Globus pallidus (tissue), 1 donor: ENCODE measurements around the gene COL28A1.
A peak's percentile ranks its signal among the peaks of the same experiment; 100 is the strongest.
"Not testable (repeated sequence)": the region's sequence is repeated elsewhere in the genome, so short reads cannot be mapped to it uniquely, and the experiment has no call there.

ENCODE experiments used
- DNase-seq: peaks from one replicate; pipeline ENCODE4 v3.0.0-alpha.2; 2015; ENCODE audit warnings: low spot score

COL28A1 gene

DNA sequence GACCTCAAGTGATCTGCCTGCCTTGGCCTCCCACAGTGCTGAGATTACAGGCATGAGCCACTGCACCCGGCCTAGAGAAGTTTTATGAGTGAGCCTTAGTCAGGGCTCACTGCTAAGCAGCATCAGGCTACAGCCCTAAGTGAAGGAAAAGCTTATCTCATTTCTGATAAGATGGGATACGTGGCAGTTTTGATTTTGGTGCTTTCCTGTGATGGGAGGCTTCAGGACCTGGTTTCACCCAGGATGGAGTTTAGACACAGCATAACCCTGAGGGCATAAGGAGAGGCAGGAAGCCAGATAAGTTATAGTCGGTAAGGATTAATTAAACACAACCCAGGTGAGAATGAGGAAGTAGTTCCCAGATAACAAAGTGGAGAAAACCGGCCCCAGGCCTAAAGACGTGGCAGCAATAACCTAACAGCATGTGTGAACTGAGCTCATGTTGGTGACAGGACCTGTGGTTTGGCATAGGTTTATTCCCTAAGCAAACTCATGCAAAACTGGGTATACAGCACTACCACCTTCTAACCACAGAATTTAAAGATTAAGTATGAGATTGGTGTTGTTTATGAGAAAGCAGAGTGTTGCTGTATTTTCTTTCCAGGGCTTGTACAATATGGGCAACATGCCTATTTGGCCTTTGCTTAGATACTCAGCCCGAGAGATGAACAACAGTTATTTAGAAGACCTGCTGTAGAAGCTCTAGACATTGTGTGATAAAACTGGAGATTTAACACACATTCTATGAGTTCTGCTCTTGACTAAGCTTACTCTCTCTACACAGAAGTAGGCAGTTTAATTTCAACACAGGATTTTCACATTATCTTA lies 119.4 kb downstream of the COL28A1 start:
- DNase-seq, result no peak

DNA sequence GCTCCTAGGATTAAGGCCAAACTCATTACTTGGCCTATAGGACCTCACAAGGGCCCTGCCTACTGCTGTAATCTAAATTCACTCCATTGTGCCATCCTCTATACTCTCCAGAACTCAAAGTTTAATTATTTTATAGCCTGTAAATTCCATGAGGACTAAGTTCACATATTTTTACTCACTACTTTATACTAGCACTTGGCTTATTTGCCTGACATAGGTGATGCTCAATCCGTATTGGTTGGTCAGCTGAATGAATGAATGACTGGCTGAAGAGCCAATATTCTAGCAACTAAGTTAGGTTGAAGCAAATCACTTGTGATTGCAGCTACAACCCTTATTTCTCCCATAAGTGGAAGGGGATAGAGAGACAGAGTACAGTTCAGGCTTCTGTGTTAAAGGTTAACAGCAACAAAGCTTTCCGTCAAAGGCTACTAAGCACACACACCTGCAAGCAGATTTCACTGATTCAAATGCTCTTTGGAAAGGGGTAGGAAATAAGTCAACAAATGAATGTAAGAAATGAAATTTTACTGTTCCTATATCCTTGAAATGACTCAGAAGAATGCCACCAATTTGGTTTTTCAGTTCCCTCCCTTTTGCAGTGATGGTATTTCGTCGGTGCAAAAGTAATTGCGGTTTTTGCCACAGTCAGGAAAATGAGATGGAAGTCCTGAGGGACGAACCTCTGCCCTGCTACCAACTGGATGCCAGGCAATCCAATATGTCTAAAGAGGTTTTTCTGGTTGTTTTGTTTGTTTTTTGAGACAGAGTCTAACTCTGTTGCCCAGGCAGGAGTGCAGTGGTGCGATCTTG lies 120.7 kb downstream of the COL28A1 start:
- DNase-seq, result no peak

DNA sequence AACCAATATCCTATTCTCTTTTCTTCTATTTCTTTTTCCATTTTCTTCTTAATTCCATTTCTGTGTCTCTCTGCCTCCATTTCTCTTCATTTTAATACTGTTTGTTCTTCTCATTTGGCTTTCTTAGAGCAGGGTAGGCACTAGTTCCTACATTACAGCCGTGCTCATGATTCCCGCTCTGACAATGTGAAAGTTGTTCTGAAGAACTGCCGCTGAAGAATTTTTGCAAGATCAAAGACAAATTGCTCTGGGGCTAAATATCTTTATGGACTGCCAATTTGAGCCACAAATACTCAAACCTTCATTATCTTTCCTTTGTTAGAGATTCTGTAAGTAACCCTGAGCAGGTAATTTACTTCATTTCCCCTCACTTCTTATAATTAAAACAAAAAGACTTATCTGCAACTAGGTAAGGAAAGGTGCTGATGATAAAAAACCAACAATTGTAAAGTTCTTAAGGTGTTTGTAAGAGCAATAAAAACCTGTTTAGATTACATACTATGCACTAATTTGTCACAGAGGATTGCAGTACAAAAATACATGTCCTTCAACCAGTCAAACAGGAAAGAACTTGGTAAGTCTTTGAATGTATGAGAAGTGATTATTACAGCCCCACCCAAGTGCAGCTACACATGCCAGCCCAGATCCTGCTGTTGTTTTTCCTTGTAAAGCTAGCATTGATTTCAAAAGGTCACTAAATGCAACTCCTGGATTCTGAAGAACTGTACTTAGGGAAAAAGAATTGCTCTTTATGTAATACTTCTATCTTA lies 127.5 kb downstream of the COL28A1 start:
- DNase-seq, result no peak

DNA sequence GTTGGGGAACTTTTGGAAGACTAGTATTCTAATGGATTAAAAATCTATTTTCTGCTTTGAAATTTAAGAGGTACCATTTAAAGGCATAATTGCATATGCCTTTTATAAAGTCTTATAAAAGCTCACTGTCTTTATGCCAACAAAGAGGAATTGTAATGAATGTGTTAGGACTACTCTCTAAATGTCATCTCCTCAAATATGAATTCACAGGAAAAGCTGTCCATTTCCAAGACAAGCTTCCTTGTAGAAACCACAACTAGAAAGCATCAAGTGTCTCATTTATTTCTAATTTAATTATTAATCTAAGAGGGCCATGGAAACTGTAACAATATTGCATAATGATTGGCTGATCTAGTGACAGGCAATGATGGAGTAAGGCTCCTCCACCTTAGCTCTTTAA lies 130.2 kb downstream of the COL28A1 start:
- DNase-seq, result no peak

DNA sequence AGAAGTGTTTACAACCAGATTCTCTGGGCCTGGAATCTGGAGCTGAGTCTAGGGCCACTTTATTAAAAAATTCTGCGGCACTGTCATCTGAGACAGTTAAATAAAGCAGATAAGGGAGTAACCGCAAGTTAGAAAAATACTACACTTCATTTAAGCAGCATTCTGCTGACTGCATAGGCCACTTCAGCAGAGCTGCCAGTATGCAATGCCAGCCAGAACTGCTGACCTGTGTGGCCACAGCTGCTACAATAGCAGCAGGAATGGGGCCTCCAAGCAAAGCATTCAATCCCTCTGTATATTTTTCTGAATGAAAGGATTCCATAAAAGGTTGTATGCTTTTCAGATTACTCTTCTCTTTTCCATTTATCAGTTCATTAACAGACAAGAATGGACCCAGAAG lies 136.0 kb downstream of the COL28A1 start:
- no peak for DNase-seq

DNA sequence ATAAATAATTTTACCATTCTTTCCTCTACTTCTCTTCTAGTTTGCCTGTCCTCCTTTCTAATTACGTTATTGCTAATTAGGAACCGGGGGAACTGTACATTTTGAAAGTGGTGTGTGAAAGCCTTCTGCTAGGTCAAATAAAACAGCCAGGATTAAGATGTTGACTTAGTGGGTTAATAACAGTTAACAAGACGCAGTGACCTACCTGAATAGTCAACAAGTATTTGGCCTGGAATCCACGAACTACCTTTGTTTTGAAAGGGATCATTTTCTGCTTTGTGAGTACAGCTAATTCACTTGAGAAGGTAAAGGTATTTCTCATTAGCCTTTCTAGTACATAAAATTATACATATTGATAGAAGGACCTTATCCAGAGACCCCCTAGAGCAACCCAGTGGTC lies 139.9 kb downstream of the COL28A1 start:
- no peak for DNase-seq

DNA sequence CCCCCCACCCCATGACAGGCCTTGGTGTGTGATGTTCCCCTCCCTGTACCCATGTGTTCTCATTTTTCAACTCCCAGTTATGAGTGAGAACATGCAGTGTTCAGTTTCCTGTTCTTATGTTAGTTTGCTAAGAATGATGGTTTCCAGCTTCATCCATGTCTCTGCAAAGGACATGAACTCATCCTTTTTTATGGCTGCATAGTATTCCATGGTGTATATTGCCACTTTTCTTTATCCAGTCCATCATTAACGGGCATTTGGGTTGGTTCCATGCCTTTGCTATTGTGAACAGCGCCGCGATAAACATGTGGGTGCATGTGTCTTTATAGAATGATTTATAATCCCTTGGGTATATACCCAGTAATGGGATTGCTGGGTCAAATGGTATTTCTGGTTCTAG lies 147.5 kb downstream of the COL28A1 start:
- DNase-seq, result not testable (repeated sequence)

DNA sequence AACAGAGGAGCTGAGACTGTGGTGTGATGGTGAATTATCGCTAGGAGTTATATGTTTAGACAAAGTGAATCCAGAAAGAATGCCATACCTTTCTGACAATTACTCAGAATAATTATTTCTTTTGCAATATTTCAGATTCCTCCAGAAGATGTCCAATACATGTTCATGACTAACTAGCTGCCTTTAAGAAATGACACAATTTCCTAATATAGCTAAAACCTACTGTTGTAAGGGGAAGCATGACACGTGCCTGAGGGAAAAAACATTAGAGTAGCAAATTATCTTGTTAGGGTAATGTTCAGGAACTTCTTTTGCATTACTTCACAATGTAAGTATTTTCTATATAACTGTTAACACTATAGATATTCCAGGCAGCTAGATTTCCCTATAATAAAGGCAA lies 150.3 kb downstream of the COL28A1 start:
- no peak for DNase-seq

DNA sequence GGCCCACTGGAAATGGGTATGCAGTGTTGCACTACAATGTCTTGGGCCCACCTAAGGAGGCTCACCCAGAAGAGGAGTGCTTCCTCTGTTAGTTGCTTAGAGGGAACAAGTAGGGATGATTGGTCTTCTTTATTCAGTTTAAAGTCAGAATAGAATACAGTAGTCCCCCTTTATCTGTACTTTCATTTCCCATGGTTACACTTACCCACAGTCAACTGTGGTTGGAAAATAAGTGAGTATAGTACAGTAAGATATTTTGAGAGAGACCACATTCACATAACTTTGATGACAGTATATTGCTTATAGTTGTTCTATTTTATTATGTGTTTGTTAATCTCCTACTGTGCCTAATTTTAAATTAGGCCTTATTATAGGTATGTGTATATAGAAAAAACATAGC lies 151.4 kb downstream of the COL28A1 start:
- no peak for DNase-seq

DNA sequence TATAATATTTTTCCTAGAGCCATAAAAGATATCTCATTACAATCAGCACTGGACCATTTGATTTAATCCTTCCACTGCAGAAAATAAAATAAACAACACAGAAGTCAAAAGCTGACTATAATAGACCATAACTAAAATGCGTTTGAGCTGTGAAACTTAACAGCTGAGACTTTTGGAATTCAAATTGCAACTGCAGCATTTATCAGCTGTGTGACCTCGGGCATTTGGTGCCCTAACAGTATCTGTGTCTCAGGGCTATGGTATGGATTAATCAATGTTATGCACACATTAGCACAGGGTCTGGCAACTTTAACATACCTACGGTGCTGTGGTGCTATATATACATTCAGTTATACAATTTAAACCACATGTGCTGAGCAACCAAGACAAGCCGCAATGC lies 160.1 kb downstream of the COL28A1 start:
- DNase-seq, result no peak

DNA sequence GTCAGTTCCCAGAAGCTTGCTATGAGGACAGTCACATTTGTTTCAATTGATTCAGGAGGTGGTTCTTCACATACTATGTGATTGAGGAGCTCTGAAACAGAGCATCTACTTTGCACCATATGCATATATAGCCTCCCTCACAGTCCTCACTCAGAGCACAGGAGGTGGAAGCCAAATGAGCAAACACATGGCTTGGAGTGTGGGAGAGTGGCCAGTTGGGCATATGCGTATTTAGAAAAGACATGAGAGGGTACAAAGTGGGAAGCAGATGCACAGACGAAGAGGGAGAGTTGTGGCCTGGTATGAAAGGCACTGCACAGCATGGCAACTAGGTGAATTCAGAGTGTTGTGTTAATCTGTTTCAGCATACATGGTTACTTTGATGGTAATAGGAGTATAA lies 165.6 kb downstream of the COL28A1 start:
- no peak for DNase-seq

DNA sequence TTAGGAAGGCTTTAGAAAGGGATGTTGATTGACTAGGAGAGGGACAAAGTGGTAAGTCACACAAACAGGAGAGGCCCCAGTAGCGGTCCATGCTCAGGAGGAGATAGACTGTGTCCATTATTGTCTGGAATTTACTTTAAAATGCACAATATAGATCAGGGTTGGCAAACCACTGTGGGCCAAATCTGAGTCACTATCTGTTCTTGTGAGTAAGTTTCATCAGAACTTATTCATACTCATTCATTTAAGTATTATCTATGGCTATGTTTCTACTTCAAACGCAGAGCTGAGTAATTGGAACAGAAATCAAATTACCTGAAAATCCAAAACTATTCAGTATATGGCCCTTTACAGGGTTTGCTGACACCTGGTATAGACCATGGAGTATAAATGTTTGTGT lies 166.5 kb downstream of the COL28A1 start:
- no peak for DNase-seq

DNA sequence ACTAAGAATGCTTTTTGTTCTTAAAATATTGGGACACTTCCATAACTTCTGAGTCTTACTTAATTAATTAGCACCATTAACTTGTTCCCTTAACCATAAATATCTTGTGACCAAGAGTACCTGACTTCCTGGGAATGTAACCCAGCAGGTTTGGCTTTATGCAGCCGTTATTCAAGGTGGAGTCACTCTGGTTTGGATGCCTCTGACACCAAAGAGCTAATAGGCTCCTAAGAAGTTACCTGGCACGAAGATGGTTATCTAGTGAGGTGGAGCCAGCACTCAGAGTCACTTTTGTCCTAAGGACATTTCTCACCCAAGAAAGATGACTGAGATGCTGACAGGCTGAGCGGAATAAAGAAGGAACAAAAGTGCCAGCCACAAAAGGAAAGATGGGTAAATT lies 181.0 kb downstream of the COL28A1 start:
- DNase-seq, result no peak

DNA sequence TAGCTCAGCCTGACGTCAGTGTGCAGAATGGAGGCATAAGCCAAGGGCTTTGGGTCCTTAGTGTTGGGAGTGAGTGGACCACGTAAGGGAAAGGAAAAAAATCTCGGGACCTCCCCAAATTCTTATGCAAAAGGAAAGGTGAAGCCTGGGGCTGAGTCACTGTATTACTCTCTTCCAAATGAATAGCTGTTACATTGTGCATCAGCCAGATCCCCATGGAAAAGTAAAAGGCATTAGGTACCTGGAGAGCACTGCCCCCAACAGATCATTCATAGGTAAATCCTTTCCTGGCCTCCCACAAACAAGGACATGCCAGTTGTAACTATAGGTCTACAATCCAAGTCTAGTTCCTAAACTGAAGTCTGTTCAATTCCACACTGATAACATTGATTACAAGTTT lies 182.8 kb downstream of the COL28A1 start:
- peak; percentile 4 for DNase-seq

DNA sequence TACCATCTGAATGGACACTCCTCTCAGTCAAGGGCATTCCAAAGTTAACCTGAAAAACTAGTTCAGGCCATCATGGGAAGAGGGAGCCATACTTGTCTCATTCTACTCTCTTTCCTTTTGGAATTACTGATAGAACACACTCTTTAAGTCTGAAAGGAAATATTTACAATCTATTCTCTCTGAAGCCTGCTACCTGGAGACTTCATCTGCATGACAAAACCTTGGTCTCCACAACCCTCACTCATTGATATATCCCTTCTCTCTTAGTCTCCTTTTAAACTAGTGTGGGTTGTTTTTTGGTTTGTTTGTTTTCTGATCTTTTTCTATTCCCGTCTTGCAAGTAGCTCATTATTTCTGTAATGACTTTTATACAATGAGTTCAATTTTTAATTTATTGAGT lies 183.8 kb downstream of the COL28A1 start:
- DNase-seq, result no peak

DNA sequence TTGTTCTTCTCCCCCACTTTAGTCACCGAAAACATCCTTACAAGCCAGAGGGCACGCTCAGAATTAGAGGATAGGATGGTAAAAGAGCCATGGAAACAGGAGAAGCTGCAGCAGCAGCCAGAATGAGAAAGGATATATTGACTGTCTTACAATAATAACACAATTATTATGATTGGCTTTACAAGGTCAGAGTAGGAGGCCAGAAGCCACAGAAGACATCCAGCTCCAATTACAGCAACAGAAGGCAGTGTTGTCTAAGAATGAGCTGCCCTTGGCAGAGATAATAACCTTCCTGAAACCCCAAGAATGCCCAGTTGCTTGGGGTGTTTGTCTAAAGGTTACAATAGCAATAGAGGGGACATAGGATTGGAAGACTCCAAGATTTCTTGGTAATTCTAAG lies 184.5 kb downstream of the COL28A1 start:
- DNase-seq, result no peak

DNA sequence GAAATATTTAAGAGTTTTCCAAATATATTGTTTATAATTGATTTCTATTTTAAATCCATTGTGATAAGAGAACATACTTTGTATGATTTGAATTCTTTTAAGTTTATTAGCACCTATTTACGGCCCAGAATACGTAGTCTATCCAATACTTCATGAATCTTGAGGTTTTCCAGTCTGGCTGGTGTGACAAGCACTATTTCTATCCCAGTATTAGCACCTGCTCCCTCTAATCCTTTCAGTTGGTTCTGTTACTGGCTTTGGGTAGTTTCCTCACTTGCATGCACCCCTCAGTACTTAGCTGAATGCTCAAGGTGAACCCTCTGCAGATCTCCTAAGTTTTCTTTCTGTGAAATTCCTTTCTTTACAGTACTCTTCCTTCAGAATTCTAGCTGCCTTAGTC lies 186.5 kb downstream of the COL28A1 start:
- no peak for DNase-seq

DNA sequence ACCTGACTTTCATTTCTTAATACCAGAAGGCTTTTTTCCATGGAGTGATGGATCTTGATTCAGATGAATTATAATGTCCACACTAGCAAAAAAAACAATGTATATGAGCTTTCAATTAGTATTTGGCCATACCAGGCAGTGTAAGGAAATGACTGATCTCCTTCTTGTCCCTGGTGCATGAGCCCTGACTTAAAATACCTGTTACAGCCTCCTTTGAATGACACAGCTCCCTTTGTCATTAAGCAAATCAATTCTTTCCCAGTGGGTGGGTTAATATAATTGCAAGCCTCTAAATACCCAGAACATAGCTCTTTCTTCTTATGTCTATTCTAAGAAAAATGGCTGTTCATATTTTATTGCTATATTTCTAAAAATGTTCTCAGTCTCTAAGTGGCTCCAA lies 188.6 kb downstream of the COL28A1 start:
- no peak for DNase-seq

DNA sequence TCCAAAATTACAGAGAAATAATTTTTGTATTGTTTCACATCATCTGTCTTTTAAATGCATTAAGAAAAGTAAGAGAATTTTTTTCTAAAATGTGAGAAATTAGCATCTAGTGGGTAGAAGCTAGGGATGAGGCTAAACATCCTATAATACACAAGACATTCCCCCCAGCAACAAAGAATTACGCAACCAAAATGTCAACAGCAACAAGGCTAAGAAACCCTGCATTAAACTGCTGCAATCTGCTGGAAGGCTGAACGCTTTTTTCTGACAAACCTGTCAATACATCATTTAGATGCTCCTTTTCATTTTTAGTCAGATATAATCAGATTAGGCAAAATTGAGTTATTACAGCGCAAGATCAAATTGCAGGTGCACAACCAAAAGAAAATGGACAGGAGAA lies 191.1 kb downstream of the COL28A1 start:
- DNase-seq, result no peak

DNA sequence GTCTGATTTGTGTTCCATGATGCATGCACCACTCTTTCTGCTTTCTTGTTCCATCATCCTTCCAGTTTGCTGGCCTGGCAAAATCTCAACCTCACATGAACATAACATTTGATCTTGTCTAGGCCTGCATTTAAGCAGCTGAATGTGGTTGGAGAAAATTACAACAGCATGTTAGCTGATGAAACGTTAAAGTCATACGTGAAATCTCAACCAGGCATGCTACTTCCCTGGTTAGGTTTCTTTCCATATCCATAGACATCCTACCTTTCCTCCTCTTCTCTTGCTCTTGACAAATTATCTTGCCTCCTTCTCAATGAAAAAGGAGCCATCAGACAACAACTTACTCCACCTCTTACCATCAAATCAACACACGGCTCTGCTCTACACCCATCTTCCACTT lies 199.8 kb downstream of the COL28A1 start:
- DNase-seq, result no peak

DNA sequence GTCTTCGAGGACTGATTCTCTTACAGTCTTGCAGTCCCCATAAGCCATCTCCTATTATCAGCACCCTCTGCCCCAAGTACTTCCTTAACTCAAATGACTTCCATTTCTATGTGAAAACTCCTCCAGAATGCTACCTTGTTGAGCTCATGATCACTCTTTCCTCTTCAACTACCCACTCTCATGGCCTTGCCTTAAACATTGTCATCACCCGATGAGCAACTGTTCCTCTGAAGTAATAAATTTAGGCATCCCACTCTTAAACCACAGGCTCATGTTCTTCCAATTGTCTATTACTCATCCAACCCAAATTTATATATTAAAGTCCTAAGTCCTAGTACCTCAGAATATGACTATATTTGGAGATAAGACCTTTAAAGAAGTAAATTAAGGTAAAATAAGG lies 200.5 kb downstream of the COL28A1 start:
- DNase-seq, result no peak

DNA sequence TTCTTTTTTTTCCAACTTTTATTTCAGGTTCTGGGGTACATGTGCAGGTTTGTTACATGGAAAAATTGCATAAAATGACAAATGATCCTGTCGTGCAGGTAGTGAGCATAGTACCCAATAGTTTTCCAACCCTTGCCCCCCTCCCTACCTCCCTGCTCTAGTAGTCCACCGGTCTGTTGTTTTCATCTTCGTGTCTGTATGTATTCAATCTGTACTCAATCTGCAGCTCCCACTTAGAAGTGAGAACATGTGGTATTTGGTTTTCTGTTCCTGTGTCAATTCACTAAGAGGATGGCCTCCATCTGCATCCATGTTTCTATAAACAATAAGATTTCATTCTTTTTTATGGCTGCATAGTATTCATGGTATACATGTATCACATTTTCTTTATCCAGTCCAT lies 202.1 kb downstream of the COL28A1 start:
- DNase-seq, result no peak

DNA sequence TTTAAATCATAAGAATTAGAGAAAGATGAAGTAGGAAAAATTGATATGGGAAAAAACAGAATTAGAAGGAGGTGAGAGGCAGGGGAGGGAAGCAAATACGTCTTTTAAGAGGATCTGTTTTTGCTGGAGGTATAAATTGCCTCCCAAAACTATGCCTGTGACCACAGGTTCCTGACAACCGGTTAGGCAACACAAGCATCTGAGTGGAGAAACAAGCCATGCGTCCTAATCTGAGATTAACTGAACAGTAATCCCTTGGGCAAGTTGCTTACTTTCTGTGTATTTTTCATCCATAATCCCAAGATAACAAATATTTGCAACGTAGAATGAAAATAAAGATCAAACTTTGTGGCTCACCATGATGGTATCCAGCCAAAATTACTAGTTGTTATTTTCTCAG lies 204.2 kb downstream of the COL28A1 start:
- no peak for DNase-seq
